Measurements from ENCODE around the gene GALNT10. TPM values are rescaled to one million over a fixed set of nuclear protein-coding genes. Genes with fewer than 3 reads are reported as not detected.

GALNT10 gene
- polyA plus RNA-seq, 1 donor (not counting 4 experiments of a cell fraction or from before 2014, with no cell fraction given): 17.9 TPM

- TF ChIP-seq EZH2 (IDR thresholded peaks at IDR 0.05; ENCODE audit: low read length): no peak
- no peak for TF ChIP-seq CTCF (optimal IDR thresholded peaks at IDR 0.05 in 1 of 3, IDR thresholded peaks at IDR 0.05 in 1 of 3, conservative IDR thresholded peaks at IDR 0.05 in 1 of 3; ENCODE audit: extremely low read depth in 1 of 3, insufficient read depth in 2 of 3, low read length in 3 of 3)
- no peak overlapping the region for H2AFZ ChIP-seq (ENCODE audit: control insufficient read depth, low read length)
- dilution Hi-C loops (cut with MboI; ENCODE audit: extremely low pct_ligation_motif_present, low sequenced_read_pairs): no loop called here
- H3K27ac ChIP-seq (ENCODE audit: control insufficient read depth, insufficient read depth, low read length): no peak overlapping the region
- DNase-seq (ENCODE audit: low read depth, low spot score) (no peak), FAIRE-seq (no peak)
- no peaks in the 10 kb centered on the region for H3K9me1 ChIP-seq (ENCODE audit: control insufficient read depth, extremely low read depth, insufficient read depth, low read length)
- H3K4me2 ChIP-seq (ENCODE audit: control insufficient read depth, extremely low read depth, insufficient read depth, low read depth, low read length): no peak overlapping the region
- H3K36me3 ChIP-seq (ENCODE audit: control insufficient read depth in 2 of 2, extremely low read depth in 1 of 2, insufficient read depth in 2 of 2, low read length in 2 of 2): no peaks in the 10 kb centered on the region
- H3K9ac ChIP-seq (ENCODE audit: control insufficient read depth, extremely low read depth, insufficient read depth, low read length): no peak overlapping the region
- H3K27me3 ChIP-seq (ENCODE audit: control insufficient read depth, extremely low read depth, insufficient read depth, low read length): no peaks in the 10 kb centered on the region
- H4K20me1 ChIP-seq (ENCODE audit: control insufficient read depth, extremely low read depth, insufficient read depth, low read length): no peaks in the 10 kb centered on the region
- H3K9me3 ChIP-seq (ENCODE audit: control insufficient read depth, low read depth, low read length): no peaks in the 10 kb centered on the region
- H3K79me2 ChIP-seq (ENCODE audit: control insufficient read depth, insufficient read depth, low read length): no peaks in the 10 kb centered on the region
- no peak overlapping the region for H3K4me3 ChIP-seq (ENCODE audit: control insufficient read depth in 2 of 3, extremely low read depth in 1 of 3, insufficient read depth in 2 of 3, low read depth in 1 of 3, low read length in 3 of 3)
- no peaks in the 10 kb centered on the region for H3K4me1 ChIP-seq (ENCODE audit: control insufficient read depth, extremely low read depth, insufficient read depth, low read length)
These were observed 151.7 kb downstream of the GALNT10 start for GRCh38 chr5:154342211-154342610.

GRCh38 chr5:154342963-154343362, 152.4 kb downstream of the GALNT10 start:
- Histone ChIP-seq H2AFZ (ENCODE audit: control insufficient read depth, low read length) (no peak overlapping the region), H3K36me3 (ENCODE audit: control insufficient read depth in 2 of 2, extremely low read depth in 1 of 2, insufficient read depth in 2 of 2, low read length in 2 of 2) (no peaks in the 10 kb centered on the region), H4K20me1 (ENCODE audit: control insufficient read depth, extremely low read depth, insufficient read depth, low read length) (no peaks in the 10 kb centered on the region), H3K9ac (ENCODE audit: control insufficient read depth, extremely low read depth, insufficient read depth, low read length) (no peak overlapping the region), H3K9me1 (ENCODE audit: control insufficient read depth, extremely low read depth, insufficient read depth, low read length) (no peaks in the 10 kb centered on the region), H3K4me3 (ENCODE audit: control insufficient read depth in 2 of 3, extremely low read depth in 1 of 3, insufficient read depth in 2 of 3, low read depth in 1 of 3, low read length in 3 of 3) (no peak overlapping the region), H3K9me3 (ENCODE audit: control insufficient read depth, low read depth, low read length) (no peaks in the 10 kb centered on the region), H3K4me1 (ENCODE audit: control insufficient read depth, extremely low read depth, insufficient read depth, low read length) (no peaks in the 10 kb centered on the region), H3K79me2 (ENCODE audit: control insufficient read depth, insufficient read depth, low read length) (no peaks in the 10 kb centered on the region), H3K4me2 (ENCODE audit: control insufficient read depth, extremely low read depth, insufficient read depth, low read depth, low read length) (no peak overlapping the region), H3K27ac (ENCODE audit: control insufficient read depth, insufficient read depth, low read length) (no peak overlapping the region), H3K27me3 (ENCODE audit: control insufficient read depth, extremely low read depth, insufficient read depth, low read length) (no peaks in the 10 kb centered on the region)
- DNase-seq (ENCODE audit: low read depth, low spot score) (no peak), FAIRE-seq (no peak)
- TF ChIP-seq EZH2 (IDR thresholded peaks at IDR 0.05; ENCODE audit: low read length) (no peak), CTCF (optimal IDR thresholded peaks at IDR 0.05 in 1 of 3, IDR thresholded peaks at IDR 0.05 in 1 of 3, conservative IDR thresholded peaks at IDR 0.05 in 1 of 3; ENCODE audit: extremely low read depth in 1 of 3, insufficient read depth in 2 of 3, low read length in 3 of 3) (no peak)
- dilution Hi-C loops (cut with MboI; ENCODE audit: extremely low pct_ligation_motif_present, low sequenced_read_pairs): no loop called here

Data from keratinocyte (primary cell).